ENCODE measurements around the gene DCTD.

DCTD gene

GRCh38 chr4:182888891-182889290 is 28.3 kb downstream of the DCTD start:
- Histone ChIP-seq H3K4me3 (ENCODE audit: low read length) (no peak overlapping the region), H3K27ac (ENCODE audit: low read length) (no peak overlapping the region), H3K36me3 (ENCODE audit: insufficient read depth, low read depth, low read length) (peaks cover 68% of the 10 kb centered on the region), H3K27me3 (ENCODE audit: insufficient read depth, low read length) (no peaks in the 10 kb centered on the region), H3K9ac (ENCODE audit: low read depth, low read length) (no peak overlapping the region), H3K4me1 (ENCODE audit: insufficient read depth, low read length) (no peaks in the 10 kb centered on the region), H3K9me3 (ENCODE audit: insufficient read depth, low read depth, low read length) (peaks cover 13% of the 10 kb centered on the region)

- Histone ChIP-seq H3K27me3 (ENCODE audit: insufficient read depth, low read length) (no peaks in the 10 kb centered on the region), H3K36me3 (ENCODE audit: insufficient read depth, low read depth, low read length) (peaks cover 56% of the 10 kb centered on the region), H3K9ac (ENCODE audit: low read depth, low read length) (no peak overlapping the region), H3K4me3 (ENCODE audit: low read length) (no peak overlapping the region), H3K9me3 (ENCODE audit: insufficient read depth, low read depth, low read length) (peaks cover 22% of the 10 kb centered on the region), H3K4me1 (ENCODE audit: insufficient read depth, low read length) (no peaks in the 10 kb centered on the region), H3K27ac (ENCODE audit: low read length) (no peak overlapping the region)
These were observed 30.4 kb downstream of the DCTD start for GRCh38 chr4:182886768-182887167.

- Histone ChIP-seq H3K9ac (ENCODE audit: low read depth, low read length) (no peak overlapping the region), H3K4me1 (ENCODE audit: insufficient read depth, low read length) (no peaks in the 10 kb centered on the region), H3K27ac (ENCODE audit: low read length) (no peak overlapping the region), H3K27me3 (ENCODE audit: insufficient read depth, low read length) (no peaks in the 10 kb centered on the region), H3K36me3 (ENCODE audit: insufficient read depth, low read depth, low read length) (peaks cover 50% of the 10 kb centered on the region), H3K9me3 (ENCODE audit: insufficient read depth, low read depth, low read length) (peaks cover 22% of the 10 kb centered on the region), H3K4me3 (ENCODE audit: low read length) (no peak overlapping the region)
These were observed 31.0 kb downstream of the DCTD start for GRCh38 chr4:182886205-182886604.

GRCh38 chr4:182885738-182886077 is 31.5 kb downstream of the DCTD start:
- Histone ChIP-seq H3K9me3 (ENCODE audit: insufficient read depth, low read depth, low read length) (peaks cover 22% of the 10 kb centered on the region), H3K27ac (ENCODE audit: low read length) (no peak overlapping the region), H3K4me3 (ENCODE audit: low read length) (no peak overlapping the region), H3K4me1 (ENCODE audit: insufficient read depth, low read length) (no peaks in the 10 kb centered on the region), H3K9ac (ENCODE audit: low read depth, low read length) (no peak overlapping the region), H3K27me3 (ENCODE audit: insufficient read depth, low read length) (no peaks in the 10 kb centered on the region), H3K36me3 (ENCODE audit: insufficient read depth, low read depth, low read length) (peaks cover 45% of the 10 kb centered on the region)

GRCh38 chr4:182885022-182885737 is 32.0 kb downstream of the DCTD start:
- Histone ChIP-seq H3K36me3 (ENCODE audit: insufficient read depth, low read depth, low read length) (peaks cover 40% of the 10 kb centered on the region), H3K4me1 (ENCODE audit: insufficient read depth, low read length) (no peaks in the 10 kb centered on the region), H3K27me3 (ENCODE audit: insufficient read depth, low read length) (no peaks in the 10 kb centered on the region), H3K4me3 (ENCODE audit: low read length) (no peak overlapping the region), H3K9ac (ENCODE audit: low read depth, low read length) (no peak overlapping the region), H3K27ac (ENCODE audit: low read length) (no peak overlapping the region), H3K9me3 (ENCODE audit: insufficient read depth, low read depth, low read length) (peaks cover 22% of the 10 kb centered on the region)

- H3K9ac ChIP-seq (ENCODE audit: low read depth, low read length) = no peak overlapping the region
These were observed 33.1 kb downstream of the DCTD start for GRCh38 chr4:182884040-182884439.

GRCh38 chr4:182883351-182883750 is 33.8 kb downstream of the DCTD start:
- H3K36me3 ChIP-seq (ENCODE audit: insufficient read depth, low read depth, low read length) = peaks cover 24% of the 10 kb centered on the region
- peaks cover 22% of the 10 kb centered on the region for H3K9me3 ChIP-seq (ENCODE audit: insufficient read depth, low read depth, low read length)
- H3K4me3 ChIP-seq (ENCODE audit: low read length) = no peak overlapping the region

More at GRCh38 chr4:182884040-182884439, 33.1 kb downstream of the DCTD start:
- H3K36me3 ChIP-seq (ENCODE audit: insufficient read depth, low read depth, low read length) = peaks cover 30% of the 10 kb centered on the region
- no peaks in the 10 kb centered on the region for H3K4me1 ChIP-seq (ENCODE audit: insufficient read depth, low read length)
- H3K4me3 ChIP-seq (ENCODE audit: low read length) = no peak overlapping the region
- H3K27ac ChIP-seq (ENCODE audit: low read length) = no peak overlapping the region
- H3K9me3 ChIP-seq (ENCODE audit: insufficient read depth, low read depth, low read length) = peaks cover 22% of the 10 kb centered on the region
- H3K27me3 ChIP-seq (ENCODE audit: insufficient read depth, low read length) = no peaks in the 10 kb centered on the region

GRCh38 chr4:182881914-182882313 is 35.3 kb downstream of the DCTD start:
- Histone ChIP-seq H3K4me3 (ENCODE audit: low read length) (no peak overlapping the region), H3K27ac (ENCODE audit: low read length) (no peak overlapping the region), H3K36me3 (ENCODE audit: insufficient read depth, low read depth, low read length) (peaks cover 20% of the 10 kb centered on the region), H3K9ac (ENCODE audit: low read depth, low read length) (no peak overlapping the region), H3K27me3 (ENCODE audit: insufficient read depth, low read length) (no peaks in the 10 kb centered on the region), H3K9me3 (ENCODE audit: insufficient read depth, low read depth, low read length) (peaks cover 22% of the 10 kb centered on the region), H3K4me1 (ENCODE audit: insufficient read depth, low read length) (no peaks in the 10 kb centered on the region)

More at GRCh38 chr4:182883351-182883750, 33.8 kb downstream of the DCTD start:
- Histone ChIP-seq H3K27me3 (ENCODE audit: insufficient read depth, low read length) (no peaks in the 10 kb centered on the region), H3K4me1 (ENCODE audit: insufficient read depth, low read length) (no peaks in the 10 kb centered on the region), H3K9ac (ENCODE audit: low read depth, low read length) (no peak overlapping the region), H3K27ac (ENCODE audit: low read length) (no peak overlapping the region)

- no peaks in the 10 kb centered on the region for H3K4me1 ChIP-seq (ENCODE audit: insufficient read depth, low read length)
These were observed 36.5 kb downstream of the DCTD start for GRCh38 chr4:182880387-182881356.

GRCh38 chr4:182879913-182880312 is 37.3 kb downstream of the DCTD start:
- H3K36me3 ChIP-seq (ENCODE audit: insufficient read depth, low read depth, low read length) = peaks cover 7% of the 10 kb centered on the region; the same call in 1 of the 2 replicates
- H3K9ac ChIP-seq (ENCODE audit: low read depth, low read length) = no peak overlapping the region
- peaks cover 16% of the 10 kb centered on the region for H3K9me3 ChIP-seq (ENCODE audit: insufficient read depth, low read depth, low read length)
- H3K27ac ChIP-seq (ENCODE audit: low read length) = no peak overlapping the region
- H3K4me3 ChIP-seq (ENCODE audit: low read length) = no peak overlapping the region
- no peaks in the 10 kb centered on the region for H3K27me3 ChIP-seq (ENCODE audit: insufficient read depth, low read length)
- no peaks in the 10 kb centered on the region for H3K4me1 ChIP-seq (ENCODE audit: insufficient read depth, low read length)

More at GRCh38 chr4:182880387-182881356, 36.5 kb downstream of the DCTD start:
- Histone ChIP-seq H3K9me3 (ENCODE audit: insufficient read depth, low read depth, low read length) (peaks cover 22% of the 10 kb centered on the region), H3K36me3 (ENCODE audit: insufficient read depth, low read depth, low read length) (peaks cover 14% of the 10 kb centered on the region), H3K4me3 (ENCODE audit: low read length) (no peak overlapping the region), H3K9ac (ENCODE audit: low read depth, low read length) (no peak overlapping the region), H3K27me3 (ENCODE audit: insufficient read depth, low read length) (no peaks in the 10 kb centered on the region), H3K27ac (ENCODE audit: low read length) (no peak overlapping the region)

- Histone ChIP-seq H3K36me3 (ENCODE audit: insufficient read depth, low read depth, low read length) (0 out of 2 replicates have a peak, but pooled peaks cover 4% of the 10 kb centered on the region), H3K9me3 (ENCODE audit: insufficient read depth, low read depth, low read length) (0 out of 2 replicates have a peak, but pooled peaks cover 9% of the 10 kb centered on the region), H3K27ac (ENCODE audit: low read length) (no peak overlapping the region), H3K4me1 (ENCODE audit: insufficient read depth, low read length) (no peaks in the 10 kb centered on the region), H3K4me3 (ENCODE audit: low read length) (no peak overlapping the region), H3K9ac (ENCODE audit: low read depth, low read length) (no peak overlapping the region), H3K27me3 (ENCODE audit: insufficient read depth, low read length) (no peaks in the 10 kb centered on the region)
These were observed 38.3 kb downstream of the DCTD start for GRCh38 chr4:182878633-182879495.
